Ovary (tissue), 3 donors: ENCODE measurements around the gene RPL15.

Experiments used
- CTCF ChIP-seq, 3 donors: fragments of 450-650 bp in 2 of 3; fragments of 200-600 bp in 1 of 3; IDR thresholded peaks; one replicate each; pipeline versions ENCODE4 v1.5.1 to v1.8.0; 2016 to 2022; ENCODE audit warnings: antibody characterized with exemption in 3 of 3, mild to moderate bottlenecking in 1 of 3
- EP300 ChIP-seq: sonication (generic); formaldehyde crosslinking; IDR thresholded peaks from one replicate; pipeline ENCODE4 v1.6.1; 2017; ENCODE audit warnings: antibody characterized with exemption
- POLR2A ChIP-seq: fragments of 450-650 bp; IDR thresholded peaks from one replicate; pipeline ENCODE4 v1.6.1; 2017; ENCODE audit warnings: antibody characterized with exemption, mild to moderate bottlenecking, moderate library complexity
- donor health status: DM: no; HTN: no; CAD: no.

DNA sequence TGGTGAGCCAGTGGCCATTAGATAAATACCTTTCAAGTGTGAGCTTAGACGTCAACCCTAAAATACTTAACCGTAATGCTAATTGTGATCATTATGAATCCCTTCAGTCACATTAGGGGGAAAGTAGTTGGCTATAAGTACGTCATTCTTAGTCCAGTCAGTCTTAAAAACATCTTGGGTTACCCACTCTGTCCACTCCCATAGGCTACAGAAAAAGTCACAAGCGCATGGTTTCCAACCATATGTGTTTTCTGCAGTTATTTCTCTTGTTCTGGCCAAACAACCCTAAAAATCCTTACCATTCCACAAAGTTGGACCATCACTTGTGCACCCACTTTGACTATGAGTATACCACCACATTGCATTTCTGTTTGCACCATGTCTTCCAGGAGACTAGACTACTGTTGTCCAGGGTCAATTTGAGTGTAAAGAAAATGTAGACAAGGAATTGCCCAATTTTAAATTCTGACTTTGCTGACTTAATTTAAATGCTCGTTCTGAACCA lies 3.3 kb downstream of the RPL15 start:
- TF ChIP-seq CTCF (IDR thresholded peaks at IDR 0.05) (no peak), POLR2A (no peak), EP300 (no peak)
